NCI-H128 (cell line): ENCODE results near the gene PTPRM.

ENCODE experiments used
- DNase-seq: peaks from one replicate; lab custom pipeline; 2025; ENCODE audit not compliant: unreplicated experiment; lab: John Stamatoyannopoulos, UW

PTPRM gene

DNA sequence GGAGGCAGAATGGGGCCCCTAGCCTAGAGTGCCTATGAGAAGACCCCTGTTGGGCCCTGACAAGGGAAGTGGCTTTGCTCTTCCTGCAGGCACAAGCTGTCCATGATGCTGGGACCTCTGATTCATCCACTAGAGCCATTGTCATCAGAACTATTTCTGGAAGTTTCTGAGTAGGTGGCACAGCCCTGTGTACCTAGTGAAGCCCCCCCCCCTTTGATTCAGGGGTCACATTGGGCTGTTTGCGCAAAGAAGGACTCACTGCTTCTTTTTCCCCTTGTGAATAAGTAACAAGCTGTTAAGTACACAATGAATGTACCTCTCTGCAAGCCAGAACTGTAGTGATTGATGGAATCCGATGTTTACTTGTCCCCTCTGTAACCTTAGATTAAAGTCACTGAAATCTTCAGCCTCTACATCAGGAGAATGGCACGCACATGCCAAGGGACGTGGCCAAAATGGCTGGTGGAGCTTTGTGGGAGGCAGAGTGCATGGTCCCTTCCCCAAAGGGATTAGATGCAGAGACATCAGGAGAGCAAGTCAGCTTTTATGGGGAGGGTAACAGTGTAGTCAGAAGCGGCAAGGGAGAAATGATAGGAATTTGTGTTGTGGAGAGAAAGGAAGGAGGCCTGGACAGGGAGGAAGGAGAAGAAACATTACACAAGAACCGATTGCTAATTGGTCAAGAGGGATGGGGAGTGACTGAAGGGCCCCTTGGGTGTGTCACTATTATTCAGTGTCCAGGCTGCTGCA, 774.5 kb downstream of the PTPRM start:
- no peak for DNase-seq

DNA sequence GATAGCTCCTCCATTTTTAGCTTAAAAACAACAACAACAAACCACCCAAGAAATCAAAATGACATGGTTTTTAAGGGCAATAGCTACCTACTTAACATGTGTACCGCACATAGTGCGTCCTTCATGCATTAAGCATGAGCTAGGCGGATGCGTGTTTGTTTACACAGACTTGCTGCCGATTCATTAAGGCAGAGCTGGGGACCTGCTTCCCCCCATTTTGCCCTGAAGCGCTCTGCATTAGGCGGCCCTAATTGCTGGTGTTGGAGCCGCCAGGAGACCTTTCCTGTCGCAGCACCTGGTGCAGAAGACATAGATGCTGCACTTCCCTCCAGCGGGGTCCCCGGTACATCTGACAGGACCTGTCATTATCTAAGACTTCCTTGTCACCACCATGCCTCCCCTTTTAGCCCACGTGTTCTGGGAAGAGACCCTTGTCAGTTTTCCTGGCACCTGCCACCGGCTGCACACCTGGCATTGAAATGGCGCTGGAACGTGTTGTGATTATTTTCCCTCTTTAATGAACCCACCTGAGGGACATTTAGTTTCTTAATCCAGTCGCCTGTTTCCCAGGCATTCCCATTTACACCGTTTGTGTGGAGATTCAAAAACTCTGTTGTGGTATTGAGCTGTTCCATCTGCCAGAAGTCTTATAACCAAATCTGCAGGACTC, 781.1 kb downstream of the PTPRM start:
- DNase-seq, result peak; percentile 59

DNA sequence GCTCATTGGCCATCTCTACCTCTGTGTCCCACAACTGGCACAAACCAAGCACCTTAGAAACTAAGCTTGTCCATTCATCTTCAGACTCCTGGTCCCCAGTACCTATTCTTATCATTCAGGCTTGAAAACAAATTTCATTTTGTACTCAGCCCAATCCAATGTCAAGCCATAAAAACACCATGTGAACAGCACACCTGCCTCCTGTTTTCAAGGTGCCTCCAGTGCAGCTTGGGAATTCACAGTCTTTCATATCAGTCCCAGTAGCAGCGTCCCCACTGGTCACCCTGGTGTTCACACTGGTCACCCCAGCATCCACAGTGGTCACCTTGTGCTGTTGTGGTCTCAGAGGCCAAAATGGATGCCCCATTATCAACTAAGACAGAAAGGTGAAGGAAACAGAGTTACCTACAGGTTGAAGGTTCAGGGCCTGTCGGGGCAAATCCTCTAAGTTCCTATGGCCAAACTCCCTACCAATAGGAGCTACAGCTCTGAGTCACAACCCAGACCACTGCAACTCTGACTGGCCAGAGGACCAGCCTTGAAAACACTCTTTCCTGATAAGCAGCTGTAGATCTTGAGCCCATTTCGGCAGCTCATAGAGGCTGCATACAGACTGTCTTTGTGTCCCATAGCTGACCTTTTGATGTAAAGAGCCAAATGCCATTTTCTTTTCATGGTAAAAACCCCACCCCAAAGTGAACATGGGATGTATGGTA, 782.6 kb downstream of the PTPRM start:
- no peak for DNase-seq

GRCh38 chr18:8350628-8351027, 783.5 kb downstream of the PTPRM start:
- DNase-seq, result no peak

GRCh38 chr18:8351161-8351560, 784.0 kb downstream of the PTPRM start:
- no peak for DNase-seq

GRCh38 chr18:8354304-8354703, 787.2 kb downstream of the PTPRM start:
- DNase-seq, result no peak

GRCh38 chr18:8356001-8356400, 788.9 kb downstream of the PTPRM start:
- DNase-seq, result no peak

DNA sequence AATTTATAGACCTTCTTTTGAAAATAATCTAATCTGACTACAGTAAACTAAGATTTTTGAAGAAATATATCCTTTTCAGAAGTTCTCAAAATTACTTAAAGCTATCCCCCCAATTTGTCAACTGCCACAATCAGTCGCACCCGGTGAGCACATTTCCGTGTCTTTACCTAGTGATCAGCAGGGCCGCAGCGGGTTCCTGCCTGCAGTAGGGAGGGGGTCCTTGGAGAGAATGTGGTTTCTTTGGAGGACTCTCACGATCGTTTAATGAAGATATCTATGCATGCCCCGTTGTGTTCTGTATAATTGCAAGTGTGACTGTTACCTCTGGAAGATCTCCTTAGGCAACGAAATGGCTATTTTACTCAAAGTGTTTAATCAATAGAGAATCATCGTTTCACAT, 790.2 kb downstream of the PTPRM start:
- no peak for DNase-seq

GRCh38 chr18:8358033-8358765, 791.1 kb downstream of the PTPRM start:
- no peak for DNase-seq

DNA sequence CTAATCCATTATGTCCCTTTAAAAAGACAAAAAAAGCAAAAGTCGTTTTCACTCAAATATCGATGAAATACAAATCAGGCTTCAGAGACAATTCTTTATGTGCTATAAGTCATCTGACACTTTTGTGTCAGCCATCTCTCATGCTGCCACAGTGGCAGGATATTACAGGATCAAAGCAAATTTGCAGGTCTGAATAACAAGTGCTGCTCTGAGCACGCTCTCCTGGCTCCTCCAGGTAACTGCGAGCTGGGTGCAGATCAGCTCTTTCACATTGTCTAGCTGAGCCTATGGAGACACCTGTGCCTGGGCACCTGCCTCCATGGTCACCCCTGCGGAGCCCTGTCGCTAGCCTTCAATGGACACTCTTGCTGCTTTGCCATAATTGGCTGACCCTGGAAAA, 792.0 kb downstream of the PTPRM start:
- DNase-seq, result no peak

DNA sequence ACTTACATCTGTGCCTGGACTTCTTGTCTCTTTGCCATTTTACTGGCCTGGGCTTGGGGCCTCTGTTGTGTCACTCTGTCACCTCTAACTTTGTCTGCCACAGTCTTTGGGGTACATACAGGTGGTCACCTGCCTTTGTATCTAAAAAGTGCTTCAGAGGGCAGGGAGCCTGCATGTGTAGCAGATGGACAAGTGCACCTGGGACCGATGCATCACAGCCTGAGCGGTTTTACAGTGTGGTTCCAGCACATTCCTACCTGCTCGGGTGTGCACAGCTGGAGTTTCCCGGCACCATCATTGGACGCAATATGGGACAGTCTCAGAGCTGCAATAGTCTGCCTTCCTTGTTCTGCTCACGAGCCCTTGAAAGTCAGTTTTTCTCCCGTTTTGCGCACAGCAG, 792.4 kb downstream of the PTPRM start:
- DNase-seq, result no peak

DNA sequence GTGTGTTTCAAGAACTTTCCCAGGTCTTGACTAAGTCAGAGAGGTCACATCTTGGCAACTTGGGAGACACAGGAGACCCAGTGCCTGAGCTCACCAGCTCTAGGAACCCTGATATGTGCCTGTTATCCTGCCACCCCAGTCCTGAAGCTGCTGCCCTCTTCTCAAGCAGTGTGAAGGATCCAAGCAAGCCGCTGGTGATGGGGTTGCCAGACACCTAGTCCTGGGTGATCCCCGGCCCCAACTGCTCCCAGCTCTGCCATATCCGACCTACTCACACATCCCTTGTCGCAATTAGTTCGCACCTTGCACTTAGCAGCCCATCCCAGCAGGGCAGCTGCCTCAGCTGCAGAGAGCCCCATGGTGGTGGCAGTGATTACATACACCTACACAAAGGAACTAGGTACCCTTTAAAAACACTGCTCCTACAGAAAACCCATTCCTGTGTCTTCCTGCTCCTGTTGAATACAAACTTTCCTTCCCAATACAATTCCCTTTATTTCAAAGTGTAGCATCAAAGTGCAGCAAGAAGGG, 794.9 kb downstream of the PTPRM start:
- no peak for DNase-seq

- DNase-seq, result no peak
Observed at GRCh38 chr18:8362863-8363262, 795.7 kb downstream of the PTPRM start.

DNA sequence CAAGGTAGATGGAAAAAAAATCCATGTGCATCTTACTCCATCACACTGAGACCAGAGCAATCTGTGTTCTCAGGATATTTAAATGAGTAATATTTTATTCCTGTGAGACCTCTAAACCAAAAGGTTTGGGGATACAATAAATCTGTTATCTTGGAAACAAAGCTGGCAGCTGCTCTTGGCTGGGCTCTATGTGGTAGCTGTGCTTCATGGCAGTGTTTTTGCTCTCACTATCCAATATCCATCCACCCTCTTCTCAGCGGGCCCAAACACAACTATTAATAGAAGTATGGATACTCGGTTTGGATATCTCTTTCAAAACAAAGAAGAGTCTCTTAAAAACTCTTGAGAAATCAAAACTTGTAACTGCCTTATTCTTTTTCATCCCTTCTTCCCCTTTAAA, 797.3 kb downstream of the PTPRM start:
- no peak for DNase-seq

DNA sequence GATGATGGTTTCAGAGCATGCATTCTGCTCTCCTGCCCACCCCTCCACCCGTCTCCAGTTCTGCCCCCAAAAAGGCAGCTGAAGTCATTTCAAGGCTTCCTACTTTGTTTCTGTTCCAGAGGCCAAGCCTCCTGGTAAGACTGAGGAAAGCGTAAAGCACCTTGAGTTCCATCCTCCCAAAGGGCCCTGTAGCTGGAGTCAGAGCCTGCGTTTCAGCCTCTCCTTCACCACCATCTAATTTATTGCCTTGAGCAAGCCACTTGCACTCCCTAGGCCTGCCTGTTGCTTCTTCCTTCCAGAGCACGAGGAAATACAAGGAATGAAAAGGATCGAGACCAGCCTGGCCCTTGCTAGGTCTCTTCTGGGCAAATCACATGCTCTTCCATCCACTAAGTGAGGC, 797.9 kb downstream of the PTPRM start:
- no peak for DNase-seq

- DNase-seq, result no peak
Observed at GRCh38 chr18:8365528-8365927, 798.4 kb downstream of the PTPRM start.

DNA sequence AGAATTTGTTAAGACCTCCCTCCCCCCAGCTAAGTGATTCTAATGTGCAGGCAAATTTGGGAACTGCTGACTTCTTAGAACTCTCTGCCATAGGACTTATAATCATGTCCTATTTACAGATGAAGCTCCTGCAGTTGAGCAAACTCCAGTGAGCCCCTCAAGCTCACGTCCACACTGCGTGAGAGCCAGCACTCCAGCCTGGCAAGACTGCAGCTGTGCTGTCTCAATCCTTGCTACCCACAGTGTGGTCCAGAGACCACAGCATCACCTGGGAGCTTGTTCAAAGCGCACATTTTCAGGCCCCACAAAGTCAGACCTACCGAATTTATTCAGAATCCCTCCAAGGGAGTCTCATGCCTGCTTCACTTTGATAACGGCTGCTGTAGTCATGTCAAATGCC, 799.0 kb downstream of the PTPRM start:
- no peak for DNase-seq

GRCh38 chr18:8366656-8367055, 799.5 kb downstream of the PTPRM start:
- no peak for DNase-seq

DNA sequence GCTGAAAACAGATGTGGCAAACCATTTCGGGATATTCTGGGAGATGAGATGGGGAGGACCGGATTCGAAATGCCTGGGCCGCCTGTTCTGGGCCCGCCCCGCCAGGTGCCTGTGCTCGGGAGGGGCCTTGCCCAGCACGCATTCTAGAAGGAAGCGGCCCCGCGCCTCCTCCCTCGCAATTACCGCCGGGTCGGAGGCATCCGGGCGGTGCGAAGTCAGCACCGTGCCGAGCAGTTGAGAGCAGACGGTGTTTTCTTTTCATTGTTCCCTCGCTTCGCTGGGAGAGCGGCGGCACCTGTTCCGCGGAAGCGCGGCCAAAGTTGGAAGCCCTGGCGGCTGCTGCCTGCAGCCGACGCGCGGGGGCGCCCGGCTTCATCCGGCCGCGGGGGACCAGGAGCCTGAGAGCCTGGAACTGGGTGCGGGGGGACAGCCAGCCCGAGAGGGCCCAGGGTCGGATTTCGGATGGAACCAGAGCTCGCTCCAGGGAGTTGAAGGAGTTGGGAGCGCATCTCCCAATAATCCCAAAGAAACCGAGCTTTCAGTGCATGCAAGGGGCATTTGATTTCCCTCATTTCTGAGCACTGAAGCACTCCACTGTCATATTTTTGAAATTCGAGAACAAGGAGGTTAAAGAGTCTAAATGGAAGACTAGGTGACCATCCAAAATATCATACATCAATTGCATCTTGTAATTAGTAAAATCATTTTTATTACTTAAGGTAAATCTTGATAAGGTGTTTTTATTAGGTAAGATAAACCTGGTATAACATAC, 800.3 kb downstream of the PTPRM start:
- peak; percentile 76 for DNase-seq

DNA sequence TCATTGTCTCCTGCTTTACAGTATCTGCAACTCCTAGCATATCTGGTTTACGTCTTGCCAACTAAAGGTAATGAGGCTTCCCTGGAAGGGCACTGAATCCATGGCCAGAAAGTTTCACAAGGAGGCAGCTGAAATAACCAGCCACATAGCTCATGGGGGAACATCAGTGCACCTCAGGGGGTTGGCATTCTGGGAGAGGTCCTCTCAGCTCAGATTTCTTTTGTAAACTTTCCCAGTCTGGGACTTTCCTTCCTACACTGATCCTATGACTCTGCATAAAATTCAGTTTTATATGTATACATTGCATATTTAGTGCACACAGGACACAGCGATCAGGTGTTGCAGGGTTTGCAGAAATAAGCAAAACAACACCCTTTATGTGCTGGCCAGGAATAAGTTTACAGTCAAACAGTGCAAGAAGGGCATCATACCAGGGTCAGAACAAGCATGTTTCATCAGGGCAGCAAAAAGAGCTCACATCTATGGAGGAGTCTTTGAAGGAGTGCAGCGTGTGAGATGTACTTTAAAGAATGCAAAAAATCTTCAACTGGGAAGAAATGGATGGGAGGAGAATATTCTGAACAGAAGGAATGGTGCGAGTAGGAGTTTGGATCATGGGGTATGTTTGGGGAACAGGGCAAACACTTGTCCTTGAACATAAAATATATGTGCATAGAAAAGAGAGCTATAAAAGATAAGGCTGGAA, 801.5 kb downstream of the PTPRM start:
- DNase-seq, result no peak
